ENCODE data around the gene LAMA2.
"Not testable (repeated sequence)": the region's sequence is repeated elsewhere in the genome, so short reads cannot be mapped to it uniquely, and the experiment has no call there.

LAMA2 gene

GRCh38 chr6:129124347-129124746, 241.4 kb downstream of the LAMA2 start:
- no peak for DNase-seq (ENCODE audit: low spot score)

DNA sequence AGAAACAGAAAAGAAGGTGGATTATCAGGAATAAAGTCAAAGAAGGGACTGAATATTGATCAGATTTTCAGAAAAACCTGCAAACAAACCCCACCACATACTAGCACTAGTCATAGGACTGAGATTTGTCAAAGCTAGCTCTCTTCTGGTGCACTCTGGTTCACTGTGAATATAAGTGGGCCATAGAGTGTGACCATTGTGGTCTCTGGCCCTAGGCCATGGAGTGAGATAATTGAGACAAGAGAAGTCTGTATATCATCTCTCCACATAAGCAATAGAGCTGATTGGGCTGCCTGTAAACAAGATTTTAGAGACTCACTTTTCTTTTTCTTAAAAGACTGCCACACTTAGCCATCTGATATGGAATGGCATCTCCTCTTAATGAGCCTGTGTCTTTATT, 247.2 kb downstream of the LAMA2 start:
- no peak for DNase-seq (ENCODE audit: low spot score)

- DNase-seq (ENCODE audit: low spot score): peak; percentile 17
Measured at GRCh38 chr6:129130959-129131681, 248.2 kb downstream of the LAMA2 start.

DNA sequence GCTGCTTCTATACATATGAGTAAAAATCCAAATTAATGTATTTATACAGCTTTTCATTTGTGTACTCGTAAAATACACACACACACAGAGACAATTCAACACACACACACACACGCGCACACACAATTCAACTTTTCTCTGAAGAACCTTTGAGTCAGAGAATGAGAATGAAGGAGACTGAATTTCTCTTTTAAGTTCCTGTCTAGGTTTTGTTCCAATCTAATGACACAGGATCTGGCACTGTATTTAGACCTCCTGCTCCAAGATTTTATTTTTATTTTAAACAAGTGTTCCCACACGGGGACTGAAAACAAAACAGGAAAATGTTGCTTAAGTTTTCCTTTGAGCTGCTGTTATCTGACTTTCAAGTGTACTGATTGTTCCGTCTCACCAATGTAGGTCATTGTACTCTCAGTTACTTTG, 250.8 kb downstream of the LAMA2 start:
- no peak for DNase-seq (ENCODE audit: low spot score)

GRCh38 chr6:129134535-129134934, 251.6 kb downstream of the LAMA2 start:
- DNase-seq (ENCODE audit: low spot score): no peak

- no peak for DNase-seq (ENCODE audit: low spot score)
Measured at GRCh38 chr6:129135451-129135850, 252.5 kb downstream of the LAMA2 start.

DNA sequence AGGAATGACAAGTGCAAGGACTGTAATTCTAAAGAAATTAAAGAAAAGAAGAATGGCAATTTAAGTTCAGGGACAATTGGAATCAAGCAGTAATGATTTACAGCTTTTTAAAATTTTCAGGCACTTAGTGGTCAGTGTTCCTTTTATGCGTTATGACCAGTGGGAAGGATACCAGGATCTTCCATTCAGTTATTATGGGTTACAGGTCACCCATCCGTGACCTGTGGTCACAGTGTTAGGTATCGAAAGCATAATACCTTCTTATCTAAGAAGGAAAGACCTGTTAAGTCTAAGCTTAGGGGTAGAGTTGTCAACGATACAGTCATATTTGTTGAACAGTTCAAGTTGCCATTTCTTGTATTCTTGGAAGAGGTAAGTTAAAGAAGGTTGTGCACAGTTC, 253.8 kb downstream of the LAMA2 start:
- DNase-seq (ENCODE audit: low spot score): no peak

- no peak for DNase-seq (ENCODE audit: low spot score)
Measured at GRCh38 chr6:129138739-129139405, 255.9 kb downstream of the LAMA2 start.

DNA sequence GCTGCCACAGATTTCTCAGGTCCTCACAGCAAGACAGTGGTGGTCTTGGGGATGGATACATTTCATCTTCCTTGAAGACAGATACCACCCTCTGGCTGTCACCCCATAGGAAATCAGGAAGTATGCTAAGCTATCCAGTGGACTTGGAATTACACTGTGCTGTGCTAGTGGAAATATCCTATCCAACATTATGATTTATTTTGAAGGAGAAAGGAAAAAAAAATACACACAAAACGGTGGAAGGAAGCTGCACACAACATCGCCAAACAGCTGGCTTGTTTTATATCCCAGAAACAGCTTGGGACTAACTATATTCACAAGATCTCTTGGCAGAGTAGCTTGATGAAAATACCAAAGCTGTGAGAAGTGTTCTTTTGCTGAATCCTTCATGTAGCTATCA, 257.6 kb downstream of the LAMA2 start:
- DNase-seq (ENCODE audit: low spot score): no peak

GRCh38 chr6:129141499-129141898, 258.6 kb downstream of the LAMA2 start:
- no peak for DNase-seq (ENCODE audit: low spot score)

- DNase-seq (ENCODE audit: low spot score): no peak
Measured at GRCh38 chr6:129146902-129147301, 264.0 kb downstream of the LAMA2 start.

DNA sequence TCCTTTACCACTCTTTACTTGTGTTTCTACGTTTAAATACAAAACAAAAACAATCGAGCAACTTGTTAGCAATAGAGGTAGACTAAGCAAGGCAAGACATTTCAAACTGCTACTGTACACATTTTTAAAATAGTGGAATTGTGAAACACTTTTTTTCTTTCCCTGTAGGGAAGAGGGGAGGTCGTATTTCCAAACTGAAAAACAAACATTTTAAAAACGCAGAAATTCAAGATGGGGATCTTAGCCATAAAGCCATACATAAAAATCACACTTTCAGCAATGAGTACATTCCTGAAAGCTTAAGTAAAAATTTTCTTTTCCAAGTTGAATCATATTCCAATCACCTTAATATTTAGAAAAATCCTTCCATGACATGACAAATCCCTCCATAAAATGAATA, 267.6 kb downstream of the LAMA2 start:
- no peak for DNase-seq (ENCODE audit: low spot score)

GRCh38 chr6:129153257-129153656, 270.3 kb downstream of the LAMA2 start:
- no peak for DNase-seq (ENCODE audit: low spot score)

GRCh38 chr6:129159242-129159641, 276.3 kb downstream of the LAMA2 start:
- not testable (repeated sequence) for DNase-seq (ENCODE audit: low spot score)

DNA sequence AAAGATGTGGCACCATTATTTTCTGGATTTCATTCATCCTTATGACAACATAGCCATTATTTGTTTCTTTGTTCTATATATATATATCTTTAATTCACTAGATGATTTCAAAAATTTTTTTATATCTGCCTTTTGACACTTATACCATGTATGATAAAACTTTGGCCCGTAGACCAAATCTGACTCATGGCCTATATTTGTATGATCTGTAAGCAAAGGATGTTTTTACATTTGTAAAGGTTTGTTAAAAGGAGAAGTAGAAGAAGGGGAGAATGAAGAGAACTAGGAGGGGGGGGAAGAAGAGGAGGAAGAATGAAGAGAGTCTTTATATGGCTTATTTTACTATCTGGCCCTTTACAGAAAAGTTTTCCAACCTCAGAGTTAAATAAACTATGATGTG, 279.7 kb downstream of the LAMA2 start:
- no peak for DNase-seq (ENCODE audit: low spot score)

DNA sequence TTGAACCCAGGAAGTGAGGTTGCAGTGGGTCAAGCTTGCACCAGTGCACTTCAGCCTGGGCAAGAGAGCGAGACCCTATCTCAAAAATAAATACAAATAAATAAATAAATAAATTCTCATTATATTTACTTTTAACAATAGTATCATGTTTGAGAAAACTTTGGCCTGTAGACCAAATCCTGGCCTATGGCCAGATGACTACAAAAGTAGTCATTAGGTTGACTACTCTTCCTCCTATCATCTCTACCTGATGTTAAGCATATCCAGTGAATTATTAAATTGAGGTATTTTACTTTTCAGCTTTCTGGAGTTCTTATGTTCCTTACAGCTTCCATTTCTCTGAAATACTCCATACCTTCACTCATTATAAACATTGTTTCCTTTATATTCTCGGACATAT, 280.6 kb downstream of the LAMA2 start:
- no peak for DNase-seq (ENCODE audit: low spot score)

DNA sequence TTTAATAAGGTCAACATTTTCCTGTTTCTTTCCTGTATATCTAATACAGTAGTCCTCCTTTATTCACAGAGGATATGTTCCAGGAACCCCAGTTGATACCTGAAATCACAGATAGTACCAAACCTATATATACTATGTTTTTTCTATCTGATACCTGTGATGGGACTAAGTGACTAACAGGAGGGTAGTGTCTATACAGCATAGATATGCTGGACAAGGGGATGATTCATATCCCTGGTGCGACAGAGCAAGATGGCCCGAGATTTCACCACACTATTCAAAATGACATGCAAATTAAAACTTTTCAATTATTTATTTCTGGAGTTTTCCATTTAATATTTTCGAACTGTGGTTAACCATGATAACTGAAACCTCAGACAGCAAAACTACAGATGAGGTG, 281.1 kb downstream of the LAMA2 start:
- no peak for DNase-seq (ENCODE audit: low spot score)

- DNase-seq (ENCODE audit: low spot score): not testable (repeated sequence)
Measured at GRCh38 chr6:129172279-129172995, 289.5 kb downstream of the LAMA2 start.

DNA sequence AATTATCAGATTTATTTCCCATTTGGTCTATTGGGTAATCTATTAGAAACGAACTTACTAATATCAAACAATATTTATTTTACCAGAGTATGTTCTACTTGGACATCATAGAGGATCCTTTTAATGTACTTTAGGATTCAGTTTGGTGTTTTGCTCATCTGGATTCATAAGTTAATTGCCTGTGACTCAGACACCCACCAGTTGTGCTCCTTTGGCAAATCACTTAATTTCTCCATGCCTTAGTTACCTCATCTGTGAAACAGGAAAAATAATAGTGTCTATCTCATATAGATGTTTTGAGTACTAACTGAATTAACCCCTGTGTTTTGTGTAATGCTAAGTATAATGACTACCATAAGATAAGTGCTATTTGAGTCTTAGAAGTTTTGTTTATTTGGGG, 292.1 kb downstream of the LAMA2 start:
- DNase-seq (ENCODE audit: low spot score): no peak

DNA sequence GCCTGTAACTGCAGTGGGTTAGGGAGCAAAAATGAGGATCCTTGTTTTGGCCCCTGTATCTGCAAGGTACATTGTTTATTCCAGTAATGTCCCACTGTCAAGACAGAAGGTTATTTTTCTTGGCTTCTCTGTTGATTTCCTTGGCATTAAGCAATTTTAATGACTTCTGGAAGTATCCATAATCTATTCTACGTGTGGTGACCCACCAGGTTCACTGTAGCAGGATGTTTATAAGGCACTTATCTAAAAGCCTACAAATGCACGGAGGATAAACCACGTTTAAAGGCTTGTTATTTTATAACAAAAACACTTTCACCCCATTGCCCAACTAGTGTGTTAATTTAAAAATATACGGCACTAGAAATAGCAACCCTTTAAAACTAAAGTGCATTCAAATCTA, 294.9 kb downstream of the LAMA2 start:
- no peak for DNase-seq (ENCODE audit: low spot score)

GRCh38 chr6:129179283-129179682, 296.3 kb downstream of the LAMA2 start:
- DNase-seq (ENCODE audit: low spot score): no peak

- DNase-seq (ENCODE audit: low spot score): no peak
Measured at GRCh38 chr6:129181001-129181400, 298.1 kb downstream of the LAMA2 start.

GRCh38 chr6:129183187-129183591, 300.3 kb downstream of the LAMA2 start:
- no peak for DNase-seq (ENCODE audit: low spot score)

All from cerebellar cortex (tissue), 1 donor.